ENCODE results near the gene HACL1.

Gene HACL1

DNA sequence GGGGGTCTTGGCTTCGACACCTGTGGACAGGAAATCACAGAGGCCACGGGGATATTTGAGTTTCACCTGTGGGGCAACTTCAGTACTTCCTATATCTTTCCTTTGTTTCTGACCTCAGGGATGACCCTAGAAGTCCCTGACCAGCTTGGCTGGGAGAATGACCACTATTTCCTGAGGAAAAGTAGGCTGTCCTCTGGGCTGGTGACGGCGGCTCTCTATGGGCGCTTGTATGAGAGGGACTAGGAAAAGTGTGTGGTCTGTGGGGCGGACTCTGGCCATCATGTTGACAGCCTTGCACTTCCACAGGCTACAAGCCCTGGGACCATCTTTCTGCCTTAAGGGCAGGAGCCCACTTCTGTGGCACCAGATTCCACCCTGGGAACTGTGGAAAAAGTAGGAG lies 43.9 kb upstream of the HACL1 start:
- no peak for DNase-seq (ENCODE audit: extremely low read depth, low read depth)
- H3K4me3 ChIP-seq (replicated peaks; ENCODE audit: low read depth, low read length): no peak overlapping the region
- TF ChIP-seq, protein P1, sequence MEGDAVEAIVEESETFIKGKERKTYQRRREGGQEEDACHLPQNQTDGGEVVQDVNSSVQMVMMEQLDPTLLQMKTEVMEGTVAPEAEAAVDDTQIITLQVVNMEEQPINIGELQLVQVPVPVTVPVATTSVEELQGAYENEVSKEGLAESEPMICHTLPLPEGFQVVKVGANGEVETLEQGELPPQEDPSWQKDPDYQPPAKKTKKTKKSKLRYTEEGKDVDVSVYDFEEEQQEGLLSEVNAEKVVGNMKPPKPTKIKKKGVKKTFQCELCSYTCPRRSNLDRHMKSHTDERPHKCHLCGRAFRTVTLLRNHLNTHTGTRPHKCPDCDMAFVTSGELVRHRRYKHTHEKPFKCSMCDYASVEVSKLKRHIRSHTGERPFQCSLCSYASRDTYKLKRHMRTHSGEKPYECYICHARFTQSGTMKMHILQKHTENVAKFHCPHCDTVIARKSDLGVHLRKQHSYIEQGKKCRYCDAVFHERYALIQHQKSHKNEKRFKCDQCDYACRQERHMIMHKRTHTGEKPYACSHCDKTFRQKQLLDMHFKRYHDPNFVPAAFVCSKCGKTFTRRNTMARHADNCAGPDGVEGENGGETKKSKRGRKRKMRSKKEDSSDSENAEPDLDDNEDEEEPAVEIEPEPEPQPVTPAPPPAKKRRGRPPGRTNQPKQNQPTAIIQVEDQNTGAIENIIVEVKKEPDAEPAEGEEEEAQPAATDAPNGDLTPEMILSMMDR (IDR thresholded peaks at IDR 0.05; ENCODE audit: low read depth, low read length, missing control alignments): no peak

DNA sequence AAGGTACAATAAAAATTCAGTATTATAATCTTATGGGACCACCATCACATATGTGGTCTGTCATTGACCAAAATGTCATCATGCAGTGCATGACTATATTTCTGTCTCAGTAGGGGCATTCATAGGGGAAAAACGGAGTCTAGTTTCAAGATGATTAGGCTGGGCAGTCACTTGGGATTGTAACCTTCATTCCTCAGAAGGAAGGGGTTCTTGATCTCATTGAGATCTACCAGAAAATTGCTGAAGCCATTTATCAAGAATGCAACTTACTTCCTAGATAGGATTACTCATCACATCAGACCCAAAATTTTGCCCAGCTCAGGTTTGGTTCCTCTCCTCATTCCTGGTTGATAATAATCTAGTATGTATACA lies 37.5 kb upstream of the HACL1 start:
- DNase-seq (ENCODE audit: extremely low read depth, low read depth): no peak

DNA sequence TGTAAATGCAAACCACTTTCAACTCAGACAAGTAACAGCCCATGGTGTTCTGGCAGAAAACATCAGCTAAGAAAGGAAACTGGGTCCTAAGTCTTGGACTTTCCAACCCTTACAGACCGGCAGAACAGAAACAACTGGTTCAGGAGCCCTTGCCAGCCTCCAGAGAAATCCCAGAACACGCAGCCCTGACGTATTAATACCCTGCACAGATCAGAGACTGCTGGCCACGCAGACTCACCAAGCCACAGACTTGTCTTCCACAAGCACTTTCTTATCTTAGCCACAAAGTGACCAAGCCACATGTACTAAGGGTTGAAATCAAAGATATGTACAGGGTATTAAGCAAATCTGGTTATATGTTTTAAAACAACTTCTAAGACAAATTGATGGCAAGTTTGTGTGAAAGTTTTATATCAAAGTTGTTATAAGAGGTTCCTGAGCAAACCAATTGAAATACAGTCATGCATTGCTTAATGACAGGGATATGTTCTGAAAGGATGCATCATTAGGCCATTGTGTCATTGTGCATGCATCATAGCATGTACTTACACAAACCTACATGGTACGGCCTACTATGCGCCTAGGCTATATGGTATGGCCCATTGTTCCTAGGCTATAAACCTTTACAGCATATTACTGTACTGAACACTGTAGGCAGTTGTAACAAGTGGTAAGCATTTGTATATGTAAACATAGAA lies 37.0 kb upstream of the HACL1 start:
- no peak overlapping the region for H3K4me3 ChIP-seq (replicated peaks; ENCODE audit: low read depth, low read length)
- TF ChIP-seq, protein P1 (IDR thresholded peaks at IDR 0.05; ENCODE audit: low read depth, low read length, missing control alignments): no peak
- DNase-seq (ENCODE audit: extremely low read depth, low read depth): no peak

More for the DNA sequence above, 37.5 kb upstream of the HACL1 start:
- TF ChIP-seq, protein P1 (IDR thresholded peaks at IDR 0.05; ENCODE audit: low read depth, low read length, missing control alignments): no peak
- H3K4me3 ChIP-seq (replicated peaks; ENCODE audit: low read depth, low read length): no peak overlapping the region

DNA sequence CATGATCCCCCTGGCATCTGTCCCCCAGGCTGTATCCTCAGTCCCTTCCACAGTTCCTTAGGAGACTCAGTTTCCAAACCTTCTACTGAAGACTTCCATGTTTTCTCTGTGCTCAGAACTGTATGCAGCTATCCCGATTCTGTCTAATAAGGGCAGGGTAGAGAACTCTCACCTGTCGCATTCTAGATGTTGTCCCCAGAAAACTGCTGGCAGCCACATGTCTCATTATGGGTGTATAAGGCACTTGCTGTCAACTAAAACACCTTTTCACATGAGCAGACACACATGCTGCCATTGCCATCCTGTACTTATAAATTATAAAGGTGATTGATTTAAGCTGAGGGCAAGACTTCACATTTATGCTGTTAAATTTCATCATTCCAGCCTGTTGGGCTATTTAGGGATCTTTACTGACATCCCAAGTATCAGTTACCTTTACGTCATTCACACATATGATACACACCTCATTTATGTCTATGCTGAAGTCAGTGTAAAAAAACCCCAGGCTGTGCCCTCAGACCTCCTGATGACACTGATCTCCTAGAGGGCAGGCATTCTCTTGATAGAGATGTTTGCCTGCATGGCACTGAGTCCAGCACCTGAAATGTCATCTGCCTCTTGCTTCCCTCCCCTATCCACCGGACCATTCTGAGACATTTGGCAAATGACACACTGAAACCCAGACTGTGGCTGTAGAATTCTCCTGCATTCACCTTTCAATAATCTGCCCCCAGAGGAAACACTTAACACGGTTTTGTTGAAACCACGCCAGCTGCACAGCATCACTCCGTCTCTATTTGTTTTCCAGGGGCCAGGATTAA lies 36.0 kb upstream of the HACL1 start:
- TF ChIP-seq, protein P1 (IDR thresholded peaks at IDR 0.05; ENCODE audit: low read depth, low read length, missing control alignments): no peak
- no peak for DNase-seq (ENCODE audit: extremely low read depth, low read depth)
- H3K4me3 ChIP-seq (replicated peaks; ENCODE audit: low read depth, low read length): no peak overlapping the region

DNA sequence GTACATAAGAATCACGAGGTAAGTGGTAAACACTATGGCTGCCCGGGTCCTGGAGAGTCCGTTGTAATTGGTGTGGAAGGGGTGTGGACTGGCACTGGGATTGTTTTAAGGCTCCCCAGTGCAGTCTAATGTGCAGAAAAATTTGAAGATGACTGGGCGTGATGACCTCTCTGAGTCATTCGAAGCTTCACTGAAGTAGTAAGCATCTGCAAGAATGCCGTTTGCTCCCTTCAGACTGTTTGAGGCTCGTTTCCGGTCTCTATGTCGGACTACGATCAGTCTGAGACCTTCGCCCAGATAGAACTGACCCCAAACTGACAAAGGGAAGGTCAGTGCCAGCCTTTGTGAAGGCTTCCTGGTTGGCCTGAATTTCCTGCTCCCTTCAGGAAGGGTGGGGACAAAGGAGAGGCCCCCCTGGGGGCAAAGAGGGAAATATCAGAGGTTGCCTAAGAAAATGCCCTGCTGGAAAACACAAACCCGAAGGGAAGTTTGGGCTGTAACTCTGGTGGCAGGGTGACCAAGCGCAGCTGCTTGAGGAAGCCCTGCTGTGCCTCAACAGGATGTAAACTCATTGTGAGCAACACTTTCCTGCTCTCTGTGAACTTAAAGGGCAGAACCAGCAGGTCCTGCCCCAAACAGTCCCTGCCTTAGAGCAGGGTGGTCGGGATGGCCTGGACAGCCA lies 34.8 kb upstream of the HACL1 start:
- H3K4me3 ChIP-seq (replicated peaks; ENCODE audit: low read depth, low read length): peak overlapping the region; percentile 15; the same call in 1 of the 2 replicates
- peak; percentile 84 for DNase-seq (ENCODE audit: extremely low read depth, low read depth)
- TF ChIP-seq, protein P1 (IDR thresholded peaks at IDR 0.05; ENCODE audit: low read depth, low read length, missing control alignments): no peak

DNA sequence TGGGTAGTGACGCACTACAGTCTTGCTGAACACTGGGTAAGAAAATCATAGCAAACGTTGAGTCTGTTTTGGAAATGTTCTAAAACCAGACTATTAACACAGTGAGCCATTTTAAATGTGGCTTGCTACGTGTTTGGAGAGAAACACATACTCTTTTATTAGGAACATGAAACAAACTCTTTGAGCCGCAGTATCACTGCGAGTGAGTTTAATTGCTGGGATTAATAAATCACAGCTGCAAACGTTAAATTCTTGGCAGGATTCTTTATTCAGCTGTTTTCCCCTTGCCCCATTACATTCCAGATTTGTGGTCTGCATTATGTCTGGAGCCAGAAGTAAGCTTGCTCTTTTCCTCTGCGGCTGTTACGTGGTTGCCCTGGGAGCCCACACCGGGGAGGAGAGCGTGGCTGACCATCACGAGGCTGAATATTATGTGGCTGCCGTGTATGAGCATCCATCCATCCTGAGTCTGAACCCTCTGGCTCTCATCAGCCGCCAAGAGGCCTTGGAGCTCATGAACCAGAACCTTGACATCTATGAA lies 33.8 kb upstream of the HACL1 start:
- peak; percentile 77 for DNase-seq (ENCODE audit: extremely low read depth, low read depth)
- peak overlapping the region; percentile 15; the same call in 1 of the 2 replicates for H3K4me3 ChIP-seq (replicated peaks; ENCODE audit: low read depth, low read length)
- TF ChIP-seq, protein P1 (IDR thresholded peaks at IDR 0.05; ENCODE audit: low read depth, low read length, missing control alignments): no peak
